ENCODE results near the gene TBC1D17. TPM values are rescaled to one million over a fixed set of nuclear protein-coding genes. Genes with fewer than 3 reads are reported as not detected.

Gene TBC1D17
- total and polyA plus RNA-seq, 10 of the 15 experiments (the other 5 are each of a cell fraction or from before 2014, with no cell fraction given): 0.42 to 20.4 (median 11.2) TPM

- TF ChIP-seq SMAD1 (IDR thresholded peaks at IDR 0.05; ENCODE audit: low read depth, partially characterized antibody) (no peak), NBN (IDR thresholded peaks at IDR 0.05) (no peak; the same call in 1 of the 2 replicates), ZNF207 (IDR thresholded peaks at IDR 0.05; ENCODE audit: borderline replicate concordance) (no peak), RBBP5 (conservative IDR thresholded peaks at IDR 0.05) (no peak), BMI1 (IDR thresholded peaks at IDR 0.05; ENCODE audit: borderline replicate concordance) (no peak), SUPT20H (IDR thresholded peaks at IDR 0.05; ENCODE audit: borderline replicate concordance, control insufficient read depth, low read depth, low read length) (no peak), EP300 (IDR thresholded peaks at IDR 0.05; ENCODE audit: borderline replicate concordance in 1 of 2, control insufficient read depth in 1 of 2, low read depth in 2 of 2, low read length in 2 of 2) (no peak), IRF4 (IDR thresholded peaks at IDR 0.05; ENCODE audit: low read depth, low read length) (0 out of 2 replicates have a peak, but pooled peaks have one; percentile 9), ATF3 (IDR thresholded peaks at IDR 0.05; ENCODE audit: borderline replicate concordance, extremely low read depth, low read depth, low read length) (no peak), CBFB (IDR thresholded peaks at IDR 0.05; ENCODE audit: low read depth) (0 out of 2 replicates have a peak, but pooled peaks have one; percentile 28), HSF1 (IDR thresholded peaks at IDR 0.05; ENCODE audit: low read depth, low read length) (no peak), YY1 (IDR thresholded peaks at IDR 0.05; ENCODE audit: low read depth, low read length) (no peak), KAT2A (conservative IDR thresholded peaks at IDR 0.05; ENCODE audit: control insufficient read depth, low read depth, low read length) (no peak), MTA3 (IDR thresholded peaks at IDR 0.05; ENCODE audit: borderline replicate concordance, low read length) (no peak), SIX5 (IDR thresholded peaks at IDR 0.05; ENCODE audit: low read depth, low read length, severe bottlenecking) (no peak), NR2F1 (conservative IDR thresholded peaks at IDR 0.05) (peak; percentile 52; the same call in 1 of the 2 replicates), POU2F2 (IDR thresholded peaks at IDR 0.05; ENCODE audit: borderline replicate concordance, low read depth, low read length) (0 out of 3 replicates have a peak, but pooled peaks have one; percentile 37), RAD51 (IDR thresholded peaks at IDR 0.05) (no peak), ELK1 (IDR thresholded peaks at IDR 0.05; ENCODE audit: low read depth, low read length) (no peak), JUND (IDR thresholded peaks at IDR 0.05; ENCODE audit: low read depth, low read length) (no peak), SMAD5 (IDR thresholded peaks at IDR 0.05; ENCODE audit: low read depth) (no peak), BHLHE40 (IDR thresholded peaks at IDR 0.05; ENCODE audit: borderline replicate concordance in 1 of 2, low read depth in 2 of 2, low read length in 1 of 2) (peak in 1 of 2 experiments; percentile 3; a peak in 1 of 4 replicates), FOS (IDR thresholded peaks at IDR 0.05; ENCODE audit: borderline replicate concordance, extremely low read depth, insufficient read length) (no peak), CEBPB (IDR thresholded peaks at IDR 0.05; ENCODE audit: borderline replicate concordance in 1 of 2, low read depth in 2 of 2, low read length in 2 of 2) (no peak), CTCF (IDR thresholded peaks at IDR 0.05 in 2 of 3, conservative IDR thresholded peaks at IDR 0.05 in 1 of 3; ENCODE audit: control insufficient read depth in 2 of 3, extremely low read depth in 1 of 3, insufficient read depth in 1 of 3, low read depth in 3 of 3, low read length in 3 of 3) (no peak), IKZF2 (IDR thresholded peaks at IDR 0.05) (no peak; a peak in 1 of 4 replicates)
Observed at GRCh38 chr19:49895566-49896297, 18.2 kb downstream of the TBC1D17 start (continued).
